AG04450 (cell line): ENCODE measurements around the gene TTC6. TPM values are rescaled to one million over a fixed set of nuclear protein-coding genes. Genes with fewer than 3 reads are reported as not detected.

Experiments used
- CTCF ChIA-PET: fragments of 300-600, 350-600 bp; formaldehyde crosslinking; extraction: SDS; loops from one replicate; lab custom pipeline; 2022; ENCODE audit warnings: antibody characterized with exemption, inconsistent platforms; lab: Charles Lee
- POLR2A ChIA-PET: fragments of 350-600 bp; formaldehyde crosslinking; extraction: SDS; loops from one replicate; lab custom pipeline; 2021; ENCODE audit warnings: antibody characterized with exemption, inconsistent platforms; lab: Yijun Ruan, JAX
- DNase-seq: peaks from one replicate; pipeline ENCODE4 v3.0.0-alpha.2; 2011; ENCODE audit warnings: low read depth, low spot score
- H3K27ac ChIP-seq: one replicate; pipeline ENCODE4 v1.5.1; 2012; ENCODE audit warnings: low read depth, low read length, control low read depth
- H3K27me3 ChIP-seq: one replicate; pipeline ENCODE4 v1.6.0; 2012; ENCODE audit warnings: low read length; ENCODE audit not compliant: control insufficient read depth, insufficient read depth
- H3K4me3 ChIP-seq: 2 replicates; pipeline ENCODE4 v1.5.1; 2011; ENCODE audit warnings: mild to moderate bottlenecking, low read depth, low read length, control low read depth
- H3K9me3 ChIP-seq: 2 replicates; pipeline ENCODE4 v1.5.1; 2012; ENCODE audit warnings: low read length; ENCODE audit not compliant: control insufficient read depth, insufficient read depth
- polyA plus RNA-seq: library from polyadenylated mRNA; depleted of rRNA; stranded (reverse); fragments of >200 nt; gene quantifications from 2 replicates; pipeline ENCODE4 v1.2.3, GENCODE V29; 2011
- TF ChIP-seq, protein P1 (sequence below): IDR thresholded peaks from 2 replicates; pipeline ENCODE4 v1.5.1; 2011; ENCODE audit warnings: low read depth, low read length, control low read depth, inconsistent platforms

TTC6 gene
- polyA plus RNA-seq, 1 experiment: not detected

DNA sequence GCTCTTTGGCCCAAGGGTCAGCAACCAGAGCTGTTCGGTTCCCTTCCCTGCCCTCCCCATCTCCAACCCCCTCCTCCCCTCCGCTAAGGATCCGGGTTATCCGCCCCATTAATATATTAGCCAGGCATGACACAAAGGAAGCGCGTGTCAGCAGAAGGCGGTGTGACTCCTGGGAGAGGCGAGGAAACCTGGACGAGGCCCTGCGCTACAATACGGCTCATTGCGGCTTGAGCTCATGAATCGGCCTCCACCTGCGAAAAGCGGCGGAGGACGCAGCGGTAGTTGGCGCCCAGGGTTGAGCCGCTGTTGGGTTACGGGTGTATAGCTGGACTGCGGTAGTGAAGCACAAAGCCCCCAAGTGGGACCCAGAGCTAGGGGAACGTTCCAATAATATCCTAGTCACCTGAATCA is 10.3 kb upstream of the TTC6 start:
- H3K27ac ChIP-seq: no peak overlapping the region
- ChIA-PET POLR2A (no interaction called here), CTCF (interaction anchor here (0.6 to 1.9 kb wide), 3 partner anchors 9 to 353 kb away, joined by 3 to 7 read pairs (median 3); no protein-coding TSS in a partner anchor)
- H3K27me3 ChIP-seq: peaks cover 64% of the 10 kb centered on the region
- H3K4me3 ChIP-seq: no peak overlapping the region
- peaks cover 14% of the 10 kb centered on the region; the same call in 1 of the 2 replicates for H3K9me3 ChIP-seq
- DNase-seq: no peak
- TF ChIP-seq, protein P1, sequence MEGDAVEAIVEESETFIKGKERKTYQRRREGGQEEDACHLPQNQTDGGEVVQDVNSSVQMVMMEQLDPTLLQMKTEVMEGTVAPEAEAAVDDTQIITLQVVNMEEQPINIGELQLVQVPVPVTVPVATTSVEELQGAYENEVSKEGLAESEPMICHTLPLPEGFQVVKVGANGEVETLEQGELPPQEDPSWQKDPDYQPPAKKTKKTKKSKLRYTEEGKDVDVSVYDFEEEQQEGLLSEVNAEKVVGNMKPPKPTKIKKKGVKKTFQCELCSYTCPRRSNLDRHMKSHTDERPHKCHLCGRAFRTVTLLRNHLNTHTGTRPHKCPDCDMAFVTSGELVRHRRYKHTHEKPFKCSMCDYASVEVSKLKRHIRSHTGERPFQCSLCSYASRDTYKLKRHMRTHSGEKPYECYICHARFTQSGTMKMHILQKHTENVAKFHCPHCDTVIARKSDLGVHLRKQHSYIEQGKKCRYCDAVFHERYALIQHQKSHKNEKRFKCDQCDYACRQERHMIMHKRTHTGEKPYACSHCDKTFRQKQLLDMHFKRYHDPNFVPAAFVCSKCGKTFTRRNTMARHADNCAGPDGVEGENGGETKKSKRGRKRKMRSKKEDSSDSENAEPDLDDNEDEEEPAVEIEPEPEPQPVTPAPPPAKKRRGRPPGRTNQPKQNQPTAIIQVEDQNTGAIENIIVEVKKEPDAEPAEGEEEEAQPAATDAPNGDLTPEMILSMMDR: no peak

DNA sequence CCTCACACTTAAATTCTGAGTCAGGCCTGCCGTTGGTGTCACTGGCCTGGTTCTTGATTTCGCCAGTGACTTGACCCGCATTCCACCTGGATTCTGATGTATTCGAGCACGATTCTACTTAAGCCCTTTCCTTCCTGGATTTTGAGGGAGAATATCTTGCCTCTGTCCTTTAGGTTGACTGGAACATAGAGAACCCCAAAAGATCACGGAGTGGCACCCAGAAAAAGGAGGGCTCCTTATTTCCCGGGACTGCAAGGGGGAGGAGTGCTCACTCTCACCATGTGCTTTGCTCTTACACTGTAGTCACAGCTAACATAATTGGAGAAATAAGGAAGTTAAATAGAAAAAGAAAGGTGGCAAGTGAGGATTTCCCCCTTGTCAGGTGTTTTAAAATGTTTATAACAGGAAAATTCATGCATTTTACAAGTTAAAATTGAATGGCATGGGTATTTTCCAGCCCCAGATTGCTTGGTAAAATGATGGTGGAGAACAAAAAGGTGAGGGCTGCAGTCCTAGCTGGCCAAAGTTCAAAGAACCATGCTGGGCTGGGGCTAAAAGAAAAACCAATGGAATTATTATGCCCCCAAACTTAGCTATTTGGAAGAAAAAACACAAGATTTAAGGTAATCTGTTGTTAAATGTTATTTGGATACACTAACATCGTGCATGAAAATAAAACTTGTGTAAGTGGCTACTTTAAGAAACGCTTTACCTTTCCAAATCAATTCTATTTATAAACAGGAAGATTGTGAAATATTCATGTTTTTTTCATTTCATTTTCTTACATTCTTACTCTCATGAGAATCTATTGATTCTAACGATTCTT is 9.2 kb upstream of the TTC6 start:
- no peak for DNase-seq
- Histone ChIP-seq H3K27me3 (peaks cover 73% of the 10 kb centered on the region), H3K27ac (no peak overlapping the region), H3K4me3 (no peak overlapping the region), H3K9me3 (peaks cover 14% of the 10 kb centered on the region; the same call in 1 of the 2 replicates)
- TF ChIP-seq, protein P1: no peak
- CTCF ChIA-PET: interaction anchor here (1.9 to 2.0 kb wide), 3 partner anchors 11 to 340 kb away, joined by 6 to 7 read pairs (median 7); no protein-coding TSS in a partner anchor
- POLR2A ChIA-PET: no interaction called here

DNA sequence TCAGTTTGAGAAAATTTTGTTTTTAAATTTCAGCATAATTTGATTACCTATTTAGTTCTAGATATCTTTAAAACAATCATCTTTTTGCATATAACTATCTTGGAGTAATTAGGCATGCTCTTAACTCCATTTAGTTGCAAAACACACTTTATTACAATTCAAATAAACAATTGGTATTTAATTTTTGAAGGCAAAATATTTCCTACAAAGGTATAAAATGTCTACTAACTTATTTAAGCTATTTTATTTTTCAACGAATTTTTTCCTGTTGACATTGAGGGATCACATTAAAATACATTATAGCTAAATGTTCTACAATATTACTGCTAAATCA is 8.7 kb upstream of the TTC6 start:
- DNase-seq: no peak
- CTCF ChIA-PET: interaction anchor here (1.9 to 2.0 kb wide), 2 partner anchors 10 to 340 kb away, joined by 6 to 7 read pairs; no protein-coding TSS in a partner anchor
- peaks cover 79% of the 10 kb centered on the region for H3K27me3 ChIP-seq
- peaks cover 19% of the 10 kb centered on the region; the same call in 1 of the 2 replicates for H3K9me3 ChIP-seq
- H3K4me3 ChIP-seq: no peak overlapping the region
- TF ChIP-seq, protein P1: no peak
- no peak overlapping the region for H3K27ac ChIP-seq
- POLR2A ChIA-PET: no interaction called here

DNA sequence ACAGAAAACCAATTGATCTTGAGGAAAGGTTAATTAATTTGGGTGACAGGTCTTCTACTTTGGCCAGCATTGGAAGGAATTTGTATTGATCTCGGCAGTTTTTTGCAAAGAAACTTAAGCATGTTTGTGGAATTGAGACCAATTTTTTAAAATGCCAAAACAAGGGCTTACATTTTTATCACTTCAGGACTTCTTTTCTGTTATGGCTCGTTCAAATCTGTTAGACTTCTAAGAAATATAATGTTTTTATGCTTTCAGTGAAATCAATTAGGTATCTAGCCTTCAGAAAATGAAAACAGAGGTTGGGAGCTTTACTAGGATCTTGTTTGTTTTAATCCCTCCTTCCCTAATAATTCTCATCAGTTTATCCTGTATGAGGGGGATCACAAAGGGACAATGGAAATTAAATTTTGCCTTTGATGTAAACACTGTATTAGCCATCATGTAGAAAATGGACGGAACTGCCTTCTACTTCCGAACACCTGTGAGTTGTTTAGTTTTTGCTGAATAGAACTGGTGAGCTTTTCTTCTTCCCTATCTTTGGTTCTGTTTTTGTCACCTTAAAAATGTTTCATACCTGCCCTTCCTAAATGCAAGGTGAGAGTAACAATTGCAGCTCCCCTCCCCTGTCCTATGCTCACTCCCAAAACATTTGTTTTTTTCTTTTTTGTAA is 8.2 kb upstream of the TTC6 start:
- ChIA-PET CTCF (interaction anchor here (0.6 to 2.0 kb wide), 3 partner anchors 10 to 393 kb away, joined by 4 to 7 read pairs (median 6); no protein-coding TSS in a partner anchor), POLR2A (no interaction called here)
- Histone ChIP-seq H3K27me3 (peaks cover 84% of the 10 kb centered on the region), H3K27ac (no peak overlapping the region), H3K4me3 (no peak overlapping the region), H3K9me3 (peaks cover 22% of the 10 kb centered on the region; the same call in 1 of the 2 replicates)
- TF ChIP-seq, protein P1: no peak
- no peak for DNase-seq
